HFFc6 (cell line): Measurements from ENCODE around the gene ACAD10. TPM values are rescaled to one million over a fixed set of nuclear protein-coding genes. Genes with fewer than 3 reads are reported as not detected.
"Not testable (repeated sequence)": the region's sequence is repeated elsewhere in the genome, so short reads cannot be mapped to it uniquely, and the experiment has no call there.

Experiments used
- DNase-seq: peaks from one replicate; pipeline ENCODE4 v3.0.0-alpha.2; 2018
- H3K27ac Mint-ChIP-seq: 2 replicates; pipeline ENCODE4 v1.8.0; 2020; ENCODE audit warnings: mild to moderate bottlenecking, mixed read lengths
- H3K27me3 Mint-ChIP-seq: 2 replicates; pipeline ENCODE4 v1.8.0; 2021; ENCODE audit warnings: mild to moderate bottlenecking, moderate library complexity, mixed read lengths; ENCODE audit not compliant: insufficient read depth
- H3K36me3 Mint-ChIP-seq: 2 replicates; pipeline ENCODE4 v1.8.0; 2021; ENCODE audit warnings: low read depth, mixed read lengths
- H3K4me1 Mint-ChIP-seq: 2 replicates; pipeline ENCODE4 v1.8.0; 2020; ENCODE audit warnings: low read depth, mixed read lengths
- H3K4me3 Mint-ChIP-seq: 2 replicates; pipeline ENCODE4 v1.8.0; 2020; ENCODE audit warnings: mild to moderate bottlenecking, moderate library complexity, mixed read lengths
- H3K9me3 Mint-ChIP-seq: 2 replicates; pipeline ENCODE4 v1.8.0; 2020; ENCODE audit warnings: mild to moderate bottlenecking, mixed read lengths
- CTCF ChIP-seq: fragments of 200-600 bp; sonication (generic); IDR thresholded peaks from 2 replicates; pipeline ENCODE4 v1.5.0; 2021; ENCODE audit warnings: antibody characterized with exemption, mild to moderate bottlenecking
- total RNA-seq, 6 experiments: library from RNA; stranded (reverse); fragmentation: NEBNext Ultra II Directional; extraction: Animal tissue kit (Norgen Biotek cat#: 25700); gene quantifications; 2 replicates in 1 of 6; 3 replicates in 5 of 6; pipeline ENCODE4 v1.2.3, GENCODE V29; 2021

The ACAD10 gene
- total RNA-seq, 6 experiments from 2014 or later = 12.8 to 18.4 (median 17.8) TPM

GRCh38 chr12:111730420-111730819 is 44.6 kb downstream of the ACAD10 start:
- no peaks in the 10 kb centered on the region for H3K9me3 Mint-ChIP-seq
- no peaks in the 10 kb centered on the region for H3K4me1 Mint-ChIP-seq
- no peak overlapping the region for H3K27ac Mint-ChIP-seq
- H3K27me3 Mint-ChIP-seq = no peaks in the 10 kb centered on the region
- no peak for TF ChIP-seq CTCF
- no peaks in the 10 kb centered on the region; the same call in 1 of the 2 replicates for H3K36me3 Mint-ChIP-seq
- H3K4me3 Mint-ChIP-seq = no peak overlapping the region
- no peak for DNase-seq

DNA sequence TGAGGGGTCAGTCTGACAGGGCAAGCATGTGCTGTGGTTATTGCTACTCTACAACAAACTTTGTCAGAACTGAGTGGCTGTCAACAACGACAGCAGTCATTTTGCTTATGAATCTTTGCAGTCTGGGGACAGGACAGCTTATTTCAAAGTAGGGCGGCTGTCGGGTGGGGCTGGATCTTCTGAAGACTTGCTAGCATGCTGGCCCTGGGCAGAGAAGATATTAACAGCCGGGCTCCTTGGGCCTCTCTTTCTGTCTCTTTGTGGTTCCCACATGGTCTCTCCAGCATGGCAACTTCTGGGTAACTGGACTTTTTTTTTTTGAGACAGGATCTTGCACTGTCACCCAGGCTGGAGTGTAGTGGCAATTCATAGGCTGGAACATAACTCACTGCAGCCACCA is 46.9 kb downstream of the ACAD10 start:
- H3K9me3 Mint-ChIP-seq = no peaks in the 10 kb centered on the region
- H3K27ac Mint-ChIP-seq = no peak overlapping the region
- TF ChIP-seq CTCF = no peak
- no peaks in the 10 kb centered on the region for H3K4me1 Mint-ChIP-seq
- peaks cover 5% of the 10 kb centered on the region for H3K36me3 Mint-ChIP-seq
- no peaks in the 10 kb centered on the region for H3K27me3 Mint-ChIP-seq
- DNase-seq = no peak
- H3K4me3 Mint-ChIP-seq = no peak overlapping the region

DNA sequence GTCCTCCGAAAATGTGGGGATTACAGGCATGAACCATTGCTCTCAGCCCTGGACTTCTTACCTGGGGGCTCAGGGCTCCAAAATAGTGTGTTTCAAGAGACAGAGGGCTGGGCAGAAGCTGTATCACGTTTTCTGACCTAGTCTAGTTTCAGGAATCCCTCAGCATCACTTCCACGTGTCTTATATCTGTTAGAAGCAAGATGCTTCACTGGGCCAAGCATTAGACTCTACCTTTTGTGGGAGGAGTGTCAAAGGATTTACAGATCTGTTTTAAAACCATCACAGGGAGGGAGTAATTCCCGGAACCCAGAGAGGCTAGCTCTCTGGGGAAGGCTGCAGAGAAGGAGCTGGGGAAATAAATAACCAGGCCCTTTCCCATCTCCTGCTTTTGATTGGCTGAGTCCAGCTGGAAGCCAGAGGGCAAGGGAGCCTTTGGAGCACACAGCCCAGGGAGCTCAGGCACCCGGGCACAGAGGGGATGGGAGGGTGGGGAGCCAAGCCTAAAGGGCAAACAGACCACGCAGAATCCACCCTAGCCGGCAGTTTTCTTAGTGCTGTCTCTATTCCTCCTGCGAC is 47.6 kb downstream of the ACAD10 start:
- no peaks in the 10 kb centered on the region for H3K9me3 Mint-ChIP-seq
- no peak for DNase-seq
- H3K36me3 Mint-ChIP-seq = peaks cover 5% of the 10 kb centered on the region
- H3K4me1 Mint-ChIP-seq = no peaks in the 10 kb centered on the region
- H3K27me3 Mint-ChIP-seq = no peaks in the 10 kb centered on the region
- H3K4me3 Mint-ChIP-seq = no peak overlapping the region
- TF ChIP-seq CTCF = no peak
- H3K27ac Mint-ChIP-seq = no peak overlapping the region

DNA sequence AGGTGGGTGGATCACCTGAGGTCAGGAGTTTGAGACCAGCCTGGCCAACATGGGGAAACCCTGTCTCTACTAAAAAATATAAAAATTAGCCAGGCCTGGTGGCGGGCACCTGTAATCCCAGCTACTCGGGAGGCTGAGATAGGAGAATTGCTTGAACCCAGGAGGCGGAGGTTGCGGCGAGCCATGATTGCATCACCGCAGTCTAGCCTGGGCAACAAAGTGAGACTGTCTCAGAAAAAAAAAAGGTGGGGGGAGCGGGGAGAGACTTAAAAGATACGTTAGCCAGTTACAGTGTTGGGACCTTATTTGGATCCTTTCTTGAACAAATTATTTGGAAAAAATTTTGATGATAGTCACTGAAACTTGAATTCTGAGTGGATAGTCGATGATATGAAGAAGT is 53.7 kb downstream of the ACAD10 start:
- not testable (repeated sequence) for H3K4me3 Mint-ChIP-seq, DNase-seq, H3K27me3 Mint-ChIP-seq, H3K9me3 Mint-ChIP-seq, H3K4me1 Mint-ChIP-seq, H3K36me3 Mint-ChIP-seq, H3K27ac Mint-ChIP-seq

- Mint-ChIP-seq H3K27me3 (no peaks in the 10 kb centered on the region), H3K4me1 (no peaks in the 10 kb centered on the region), H3K4me3 (no peak overlapping the region), H3K36me3 (peaks cover 12% of the 10 kb centered on the region), H3K27ac (no peak overlapping the region), H3K9me3 (no peaks in the 10 kb centered on the region)
- TF ChIP-seq CTCF = no peak
- no peak for DNase-seq
Observed at GRCh38 chr12:111741235-111741812, 55.5 kb downstream of the ACAD10 start.

DNA sequence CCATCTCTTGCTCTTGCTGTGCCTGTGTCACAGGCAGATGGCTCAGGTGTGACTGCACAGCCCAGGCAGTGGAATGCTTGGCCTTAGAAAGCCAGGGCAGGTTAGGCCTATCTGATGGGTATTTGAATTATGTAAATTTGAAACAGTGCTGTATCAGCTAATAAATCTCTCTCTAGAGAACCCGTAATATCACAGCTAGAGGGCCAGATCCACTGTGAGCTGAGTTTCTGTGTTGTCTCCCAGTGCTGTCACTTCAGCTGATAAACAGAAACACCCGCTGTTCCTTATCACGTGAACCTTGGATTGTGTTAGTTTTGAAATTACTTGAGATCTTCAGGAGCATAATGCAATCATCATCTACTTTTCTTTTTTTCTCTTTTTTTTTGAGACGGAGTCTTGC is 59.4 kb downstream of the ACAD10 start:
- Mint-ChIP-seq H3K27me3 (no peaks in the 10 kb centered on the region; the same call in 1 of the 2 replicates), H3K4me3 (no peak overlapping the region), H3K9me3 (no peaks in the 10 kb centered on the region), H3K4me1 (no peaks in the 10 kb centered on the region), H3K36me3 (peaks cover 7% of the 10 kb centered on the region; the same call in 1 of the 2 replicates), H3K27ac (no peak overlapping the region)
- no peak for DNase-seq
- no peak for TF ChIP-seq CTCF
